ENCODE data around the gene CDH18. TPM values are rescaled to one million over a fixed set of nuclear protein-coding genes. Genes with fewer than 3 reads are reported as not detected.

Gene CDH18
- total and polyA plus RNA-seq, 2 of the 4 experiments (the other 2 are of a cell fraction) = 0.24 to 1.1 TPM

DNA sequence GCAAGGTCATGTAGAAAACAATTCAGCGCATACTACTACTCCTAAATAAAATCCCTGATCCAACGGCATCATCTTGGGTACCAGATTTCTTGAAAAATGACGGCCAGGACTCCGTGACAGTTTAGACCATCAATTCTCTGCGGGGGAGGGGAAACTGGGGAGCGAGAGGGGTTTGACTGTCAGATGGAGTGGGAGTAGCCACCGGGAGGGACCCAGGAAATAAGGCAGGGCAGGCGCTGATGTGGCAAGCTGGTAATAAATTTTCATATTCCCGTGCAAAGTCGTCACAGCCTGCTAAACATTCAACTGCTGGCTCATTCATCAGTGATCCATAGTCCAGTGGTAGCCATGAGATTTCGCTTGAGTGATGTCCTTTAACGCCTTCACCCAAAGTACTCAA, 457 bp upstream of the CDH18 start:
- H2AFZ ChIP-seq (replicated peaks; ENCODE audit: low read length, poor library complexity) = peak overlapping the region; percentile 89
- H3K9me1 ChIP-seq (ENCODE audit: insufficient read depth, low read length) = no peaks in the 10 kb centered on the region
- H2AK5ac ChIP-seq (ENCODE audit: low read depth, low read length) = no peak overlapping the region
- 0% methylated on average over 4 of the region's 12 CpGs; no CpG with 5 or more reads in 1 of the 2 experiments for WGBS, 2 experiments (ENCODE audit: extremely low coverage in 2 of 2, insufficient read length in 1 of 2)
- H3K79me1 ChIP-seq (ENCODE audit: low read depth in 1 of 2, low read length in 2 of 2) = no peaks in the 10 kb centered on the region
- H3K4me3 ChIP-seq (ENCODE audit: insufficient read depth, low read depth, low read length) = peak overlapping the region; percentile 20; the same call in 1 of the 2 replicates
- H3K4ac ChIP-seq (ENCODE audit: low read depth, low read length) = no peak overlapping the region
- no TSS peak for BruUV-seq (replicated peaks)
- intact Hi-C loops (cut with micrococcal nuclease) = no loop called here
- no peak overlapping the region for H2BK15ac ChIP-seq (ENCODE audit: low read depth, low read length)
- ATAC-seq (ENCODE audit: low read depth) (no peak), DNase-seq (no peak)
- no peak overlapping the region for H3K23ac ChIP-seq (ENCODE audit: low read depth, low read length)
- no peak overlapping the region for H4K5ac ChIP-seq (ENCODE audit: low read depth, low read length)
- dilution Hi-C loops (cut with HindIII; ENCODE audit: low sequenced_read_pairs, unreplicated experiment) = no loop called here
- peaks cover 3% of the 10 kb centered on the region; the same call in 1 of the 2 replicates for H3K27me3 ChIP-seq (ENCODE audit: control insufficient read depth, insufficient read depth, low read length)
- ChIA-PET POLR2A (ENCODE audit: unreplicated experiment) (no interaction called here), CTCF (interaction anchor here (0.6 kb wide), 1 partner anchor 56 kb away, joined by 3 read pairs; no protein-coding TSS in a partner anchor)
- H2BK5ac ChIP-seq (ENCODE audit: low read depth, low read length, poor library complexity, severe bottlenecking) = no peak overlapping the region
- H3K4me2 ChIP-seq (ENCODE audit: low read depth, low read length) = peak overlapping the region; percentile 82
- no peaks in the 10 kb centered on the region for H4K20me1 ChIP-seq (ENCODE audit: insufficient read depth, low read length)
- no peaks in the 10 kb centered on the region for H3K4me1 ChIP-seq (ENCODE audit: control insufficient read depth, insufficient read depth, low read length)
- no peak overlapping the region for H3K18ac ChIP-seq (ENCODE audit: low read depth, low read length)
- H3K27ac ChIP-seq (ENCODE audit: insufficient read depth, low read length) = no peak overlapping the region
- no peak overlapping the region for H2BK120ac ChIP-seq (ENCODE audit: low read depth, low read length)
- H3K14ac ChIP-seq (replicated peaks; ENCODE audit: low read depth, low read length) = no peak overlapping the region
- H4K91ac ChIP-seq (ENCODE audit: insufficient read depth, low read depth, low read length) = no peak overlapping the region
- no peak for TF ChIP-seq MAZ (IDR thresholded peaks at IDR 0.05; ENCODE audit: borderline replicate concordance, low read depth, low read length)
- TF ChIP-seq MXI1 (IDR thresholded peaks at IDR 0.05; ENCODE audit: borderline replicate concordance, low read depth, low read length) = no peak
- TF ChIP-seq RFX5 (IDR thresholded peaks at IDR 0.05; ENCODE audit: low read depth, low read length) = no peak
- TF ChIP-seq, protein P1, sequence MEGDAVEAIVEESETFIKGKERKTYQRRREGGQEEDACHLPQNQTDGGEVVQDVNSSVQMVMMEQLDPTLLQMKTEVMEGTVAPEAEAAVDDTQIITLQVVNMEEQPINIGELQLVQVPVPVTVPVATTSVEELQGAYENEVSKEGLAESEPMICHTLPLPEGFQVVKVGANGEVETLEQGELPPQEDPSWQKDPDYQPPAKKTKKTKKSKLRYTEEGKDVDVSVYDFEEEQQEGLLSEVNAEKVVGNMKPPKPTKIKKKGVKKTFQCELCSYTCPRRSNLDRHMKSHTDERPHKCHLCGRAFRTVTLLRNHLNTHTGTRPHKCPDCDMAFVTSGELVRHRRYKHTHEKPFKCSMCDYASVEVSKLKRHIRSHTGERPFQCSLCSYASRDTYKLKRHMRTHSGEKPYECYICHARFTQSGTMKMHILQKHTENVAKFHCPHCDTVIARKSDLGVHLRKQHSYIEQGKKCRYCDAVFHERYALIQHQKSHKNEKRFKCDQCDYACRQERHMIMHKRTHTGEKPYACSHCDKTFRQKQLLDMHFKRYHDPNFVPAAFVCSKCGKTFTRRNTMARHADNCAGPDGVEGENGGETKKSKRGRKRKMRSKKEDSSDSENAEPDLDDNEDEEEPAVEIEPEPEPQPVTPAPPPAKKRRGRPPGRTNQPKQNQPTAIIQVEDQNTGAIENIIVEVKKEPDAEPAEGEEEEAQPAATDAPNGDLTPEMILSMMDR (conservative IDR thresholded peaks at IDR 0.05; ENCODE audit: low read depth, low read length) = no peak
- TF ChIP-seq, protein P2, sequence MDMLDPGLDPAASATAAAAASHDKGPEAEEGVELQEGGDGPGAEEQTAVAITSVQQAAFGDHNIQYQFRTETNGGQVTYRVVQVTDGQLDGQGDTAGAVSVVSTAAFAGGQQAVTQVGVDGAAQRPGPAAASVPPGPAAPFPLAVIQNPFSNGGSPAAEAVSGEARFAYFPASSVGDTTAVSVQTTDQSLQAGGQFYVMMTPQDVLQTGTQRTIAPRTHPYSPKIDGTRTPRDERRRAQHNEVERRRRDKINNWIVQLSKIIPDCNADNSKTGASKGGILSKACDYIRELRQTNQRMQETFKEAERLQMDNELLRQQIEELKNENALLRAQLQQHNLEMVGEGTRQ (IDR thresholded peaks at IDR 0.05; ENCODE audit: low read depth, low read length) = no peak
- TF ChIP-seq, protein P3, sequence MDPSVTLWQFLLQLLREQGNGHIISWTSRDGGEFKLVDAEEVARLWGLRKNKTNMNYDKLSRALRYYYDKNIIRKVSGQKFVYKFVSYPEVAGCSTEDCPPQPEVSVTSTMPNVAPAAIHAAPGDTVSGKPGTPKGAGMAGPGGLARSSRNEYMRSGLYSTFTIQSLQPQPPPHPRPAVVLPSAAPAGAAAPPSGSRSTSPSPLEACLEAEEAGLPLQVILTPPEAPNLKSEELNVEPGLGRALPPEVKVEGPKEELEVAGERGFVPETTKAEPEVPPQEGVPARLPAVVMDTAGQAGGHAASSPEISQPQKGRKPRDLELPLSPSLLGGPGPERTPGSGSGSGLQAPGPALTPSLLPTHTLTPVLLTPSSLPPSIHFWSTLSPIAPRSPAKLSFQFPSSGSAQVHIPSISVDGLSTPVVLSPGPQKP (IDR thresholded peaks at IDR 0.05; ENCODE audit: borderline replicate concordance, low read depth, low read length) = no peak
- in situ Hi-C loops (cut with MboI; ENCODE audit: low sequenced_read_pairs) = no loop called here
- H2BK20ac ChIP-seq (ENCODE audit: low read depth, low read length) = no peak overlapping the region
- H3K56ac ChIP-seq (ENCODE audit: extremely low read depth, insufficient read depth, low read length) = no peak overlapping the region
- no peaks in the 10 kb centered on the region for H3K9me3 ChIP-seq (ENCODE audit: control insufficient read depth, insufficient read depth, low read length)
- H3K9ac ChIP-seq (ENCODE audit: low read depth, low read length) = no peak overlapping the region
- H3K36me3 ChIP-seq (ENCODE audit: control insufficient read depth, insufficient read depth, low read length) = no peaks in the 10 kb centered on the region
- H2AK9ac ChIP-seq (replicated peaks; ENCODE audit: low read depth, low read length, poor library complexity) = no peak overlapping the region
- H4K8ac ChIP-seq (ENCODE audit: low read depth in 2 of 2, low read length in 2 of 2) = no peak overlapping the region
